ENCODE measurements around the gene GRAP2. TPM values are rescaled to one million over a fixed set of nuclear protein-coding genes. Genes with fewer than 3 reads are reported as not detected.

Gene GRAP2
- polyA plus RNA-seq, 1 donor, result 1.8 TPM

GRCh38 chr22:40002935-40003715 lies 102.2 kb downstream of the GRAP2 start:
- DNase-seq, result no peak
- Histone ChIP-seq H3K27ac (ENCODE audit: low read length) (no peak overlapping the region), H3K4me1 (ENCODE audit: control insufficient read depth, insufficient read depth, low read length) (peaks cover 42% of the 10 kb centered on the region), H3K4me3 (ENCODE audit: low read length) (no peak overlapping the region), H3K27me3 (ENCODE audit: control insufficient read depth, insufficient read depth, low read length) (no peaks in the 10 kb centered on the region), H3K36me3 (ENCODE audit: control insufficient read depth, insufficient read depth, low read length) (peaks cover 5% of the 10 kb centered on the region), H3K9me3 (ENCODE audit: control insufficient read depth, low read depth, low read length) (peaks cover 5% of the 10 kb centered on the region)
- no CpG with 5 or more reads among the region's 6 CpGs for WGBS (ENCODE audit: insufficient coverage, low lambda C conversion rate)

GRCh38 chr22:40004836-40005235 lies 104.0 kb downstream of the GRAP2 start:
- peaks cover 36% of the 10 kb centered on the region for H3K4me1 ChIP-seq (ENCODE audit: control insufficient read depth, insufficient read depth, low read length)
- H3K27me3 ChIP-seq (ENCODE audit: control insufficient read depth, insufficient read depth, low read length), result no peaks in the 10 kb centered on the region
- WGBS (ENCODE audit: insufficient coverage, low lambda C conversion rate), result 100% methylated on average over 2 of the region's 6 CpGs
- H3K36me3 ChIP-seq (ENCODE audit: control insufficient read depth, insufficient read depth, low read length), result peaks cover 5% of the 10 kb centered on the region
- H3K4me3 ChIP-seq (ENCODE audit: low read length), result no peak overlapping the region
- no peak for DNase-seq
- peaks cover 5% of the 10 kb centered on the region for H3K9me3 ChIP-seq (ENCODE audit: control insufficient read depth, low read depth, low read length)
- H3K27ac ChIP-seq (ENCODE audit: low read length), result no peak overlapping the region

- peaks cover 11% of the 10 kb centered on the region for H3K36me3 ChIP-seq (ENCODE audit: control insufficient read depth, insufficient read depth, low read length)
- no peak for DNase-seq
Measured at GRCh38 chr22:40006641-40007040, 105.8 kb downstream of the GRAP2 start.

GRCh38 chr22:40007853-40008710 lies 107.2 kb downstream of the GRAP2 start:
- no peak overlapping the region for H3K27ac ChIP-seq (ENCODE audit: low read length)
- 100% methylated on average over 3 of the region's 27 CpGs for WGBS (ENCODE audit: insufficient coverage, low lambda C conversion rate)
- peaks cover 23% of the 10 kb centered on the region for H3K4me1 ChIP-seq (ENCODE audit: control insufficient read depth, insufficient read depth, low read length)

More at GRCh38 chr22:40006641-40007040, 105.8 kb downstream of the GRAP2 start:
- H3K27ac ChIP-seq (ENCODE audit: low read length), result no peak overlapping the region
- H3K9me3 ChIP-seq (ENCODE audit: control insufficient read depth, low read depth, low read length), result peaks cover 5% of the 10 kb centered on the region
- H3K4me3 ChIP-seq (ENCODE audit: low read length), result no peak overlapping the region
- H3K27me3 ChIP-seq (ENCODE audit: control insufficient read depth, insufficient read depth, low read length), result no peaks in the 10 kb centered on the region
- peaks cover 29% of the 10 kb centered on the region for H3K4me1 ChIP-seq (ENCODE audit: control insufficient read depth, insufficient read depth, low read length)
- WGBS (ENCODE audit: insufficient coverage, low lambda C conversion rate), result no CpG with 5 or more reads among the region's 8 CpGs

GRCh38 chr22:40008726-40009291 lies 107.9 kb downstream of the GRAP2 start:
- Histone ChIP-seq H3K9me3 (ENCODE audit: control insufficient read depth, low read depth, low read length) (peaks cover 5% of the 10 kb centered on the region), H3K4me1 (ENCODE audit: control insufficient read depth, insufficient read depth, low read length) (peaks cover 23% of the 10 kb centered on the region), H3K27me3 (ENCODE audit: control insufficient read depth, insufficient read depth, low read length) (no peaks in the 10 kb centered on the region), H3K27ac (ENCODE audit: low read length) (no peak overlapping the region), H3K4me3 (ENCODE audit: low read length) (no peak overlapping the region), H3K36me3 (ENCODE audit: control insufficient read depth, insufficient read depth, low read length) (peaks cover 11% of the 10 kb centered on the region)
- DNase-seq, result no peak
- no CpG with 5 or more reads among the region's 10 CpGs for WGBS (ENCODE audit: insufficient coverage, low lambda C conversion rate)

More at GRCh38 chr22:40007853-40008710, 107.2 kb downstream of the GRAP2 start:
- Histone ChIP-seq H3K4me3 (ENCODE audit: low read length) (no peak overlapping the region), H3K9me3 (ENCODE audit: control insufficient read depth, low read depth, low read length) (peaks cover 5% of the 10 kb centered on the region), H3K36me3 (ENCODE audit: control insufficient read depth, insufficient read depth, low read length) (peaks cover 11% of the 10 kb centered on the region), H3K27me3 (ENCODE audit: control insufficient read depth, insufficient read depth, low read length) (no peaks in the 10 kb centered on the region)
- no peak for DNase-seq

- H3K27me3 ChIP-seq (ENCODE audit: control insufficient read depth, insufficient read depth, low read length), result no peaks in the 10 kb centered on the region
- WGBS (ENCODE audit: insufficient coverage, low lambda C conversion rate), result no CpG with 5 or more reads among the region's 11 CpGs
- H3K9me3 ChIP-seq (ENCODE audit: control insufficient read depth, low read depth, low read length), result peaks cover 5% of the 10 kb centered on the region
- DNase-seq, result no peak
- H3K27ac ChIP-seq (ENCODE audit: low read length), result no peak overlapping the region
- peaks cover 26% of the 10 kb centered on the region for H3K4me1 ChIP-seq (ENCODE audit: control insufficient read depth, insufficient read depth, low read length)
- H3K36me3 ChIP-seq (ENCODE audit: control insufficient read depth, insufficient read depth, low read length), result peaks cover 11% of the 10 kb centered on the region
- no peak overlapping the region for H3K4me3 ChIP-seq (ENCODE audit: low read length)
Measured at GRCh38 chr22:40009292-40009774, 108.4 kb downstream of the GRAP2 start.

- Histone ChIP-seq H3K4me1 (ENCODE audit: control insufficient read depth, insufficient read depth, low read length) (peaks cover 33% of the 10 kb centered on the region), H3K27me3 (ENCODE audit: control insufficient read depth, insufficient read depth, low read length) (no peaks in the 10 kb centered on the region), H3K9me3 (ENCODE audit: control insufficient read depth, low read depth, low read length) (peaks cover 5% of the 10 kb centered on the region), H3K27ac (ENCODE audit: low read length) (no peak overlapping the region), H3K4me3 (ENCODE audit: low read length) (no peak overlapping the region), H3K36me3 (ENCODE audit: control insufficient read depth, insufficient read depth, low read length) (peaks cover 6% of the 10 kb centered on the region)
- WGBS (ENCODE audit: insufficient coverage, low lambda C conversion rate), result no CpG with 5 or more reads among the region's 24 CpGs
- no peak for DNase-seq
Measured at GRCh38 chr22:40009951-40010671, 109.2 kb downstream of the GRAP2 start.

GRCh38 chr22:40010746-40011145 lies 109.9 kb downstream of the GRAP2 start:
- Histone ChIP-seq H3K4me1 (ENCODE audit: control insufficient read depth, insufficient read depth, low read length) (peaks cover 39% of the 10 kb centered on the region), H3K36me3 (ENCODE audit: control insufficient read depth, insufficient read depth, low read length) (peaks cover 6% of the 10 kb centered on the region), H3K4me3 (ENCODE audit: low read length) (no peak overlapping the region), H3K27me3 (ENCODE audit: control insufficient read depth, insufficient read depth, low read length) (no peaks in the 10 kb centered on the region), H3K9me3 (ENCODE audit: control insufficient read depth, low read depth, low read length) (peaks cover 5% of the 10 kb centered on the region), H3K27ac (ENCODE audit: low read length) (no peak overlapping the region)
- no peak for DNase-seq
- no CpG with 5 or more reads among the region's 6 CpGs for WGBS (ENCODE audit: insufficient coverage, low lambda C conversion rate)

- peaks cover 50% of the 10 kb centered on the region for H3K4me1 ChIP-seq (ENCODE audit: control insufficient read depth, insufficient read depth, low read length)
- no peaks in the 10 kb centered on the region for H3K9me3 ChIP-seq (ENCODE audit: control insufficient read depth, low read depth, low read length)
- H3K4me3 ChIP-seq (ENCODE audit: low read length), result no peak overlapping the region
- H3K27me3 ChIP-seq (ENCODE audit: control insufficient read depth, insufficient read depth, low read length), result no peaks in the 10 kb centered on the region
- DNase-seq, result peak; percentile 78 to 92
- WGBS (ENCODE audit: insufficient coverage, low lambda C conversion rate), result 13% methylated on average over 1 of the region's 5 CpGs
- peaks cover 15% of the 10 kb centered on the region for H3K36me3 ChIP-seq (ENCODE audit: control insufficient read depth, insufficient read depth, low read length)
- H3K27ac ChIP-seq (ENCODE audit: low read length), result peak overlapping the region; percentile 70
Measured at GRCh38 chr22:40014667-40015248, 113.9 kb downstream of the GRAP2 start.
